ENCODE results near the gene ORM1. TPM values are rescaled to one million over a fixed set of nuclear protein-coding genes. Genes with fewer than 3 reads are reported as not detected.
"Not testable (repeated sequence)": the region's sequence is repeated elsewhere in the genome, so short reads cannot be mapped to it uniquely, and the experiment has no call there.

The ORM1 gene
- not detected in 2 replicates for total RNA-seq (2013; cell fraction: nucleolus; rRNA removed)
- not detected in 2 replicates for total RNA-seq (2014; rRNA removed)
- total RNA-seq (2014; rRNA removed; fragmentation: Illumina TruSeq; extraction: Trizol) = not detected in 2 replicates
- total RNA-seq (2021) = 3.5 and 4.4 TPM in 2 replicates
- polyA plus RNA-seq (2011; ENCODE audit: low read depth) = not detected
- polyA plus RNA-seq (2011; rRNA removed) = not detected in 2 replicates
- not detected in 2 replicates for polyA plus RNA-seq (2011; cell fraction: cytosol; rRNA removed)
- polyA plus RNA-seq (2011; cell fraction: nucleus; rRNA removed) = not detected in 2 replicates
- not detected in 2 replicates for polyA plus RNA-seq (2012)
- polyA plus RNA-seq (2014; fragmentation: Illumina TruSeq; extraction: Trizol) = not detected in 2 replicates
- polyA plus RNA-seq (2014; fragmentation: Nextera tagmentation; extraction: Ambion mirVana) = not detected
- polyA plus RNA-seq (2014; rRNA removed) = not detected in 2 replicates
- not detected for polyA plus RNA-seq (2016; fragmentation: Nextera tagmentation; extraction: Ambion mirVana)
- polyA minus RNA-seq (2011; rRNA and poly(A)+ RNA removed) = not detected in 2 replicates
- polyA minus RNA-seq (2011; cell fraction: cytosol; rRNA and poly(A)+ RNA removed) = not detected in 2 replicates
- not detected in 2 replicates for polyA minus RNA-seq (2011; cell fraction: nucleus; rRNA and poly(A)+ RNA removed)
- not detected for Bru-seq, nascent RNA
- BruChase-seq, experiment 1, labeled RNA remaining after a 6-hour chase = percentile 20 among the genes with signal in this experiment
- BruChase-seq, experiment 2, labeled RNA remaining after a 2-hour chase = percentile 21 among the genes with signal in this experiment
- long read RNA-seq, experiment 1 = 0 reads
- long read RNA-seq, experiment 2 = 0 reads

GRCh38 chr9:114322831-114323531 lies at the start of gene ORM1:
Gene ORM1 (plus strand): TSS chr9:114323098. CDS start chr9:114323134, 36 bp downstream.
- H3K9ac ChIP-seq (ENCODE audit: control insufficient read depth, insufficient read depth, low read length); CTCF ChIA-PET; H3K36me3 ChIP-seq (ENCODE audit: control insufficient read depth in 2 of 2, insufficient read depth in 2 of 2, low read length in 1 of 2); H3K27ac ChIP-seq (ENCODE audit: control insufficient read depth, insufficient read depth); RAD21 ChIA-PET (ENCODE audit: unreplicated experiment); in situ Hi-C loops (cut with MboI); FAIRE-seq; H3K4me2 ChIP-seq (ENCODE audit: control insufficient read depth, insufficient read depth); SMC1A ChIA-PET (ENCODE audit: uncharacterized antibody, unreplicated experiment); H3K9me3 ChIP-seq (replicated peaks; ENCODE audit: control insufficient read depth, insufficient read depth, low read length); H4K20me1 ChIP-seq (ENCODE audit: control insufficient read depth, insufficient read depth); POLR2A ChIA-PET; H3K27me3 ChIP-seq (replicated peaks in 1 of 2; ENCODE audit: control insufficient read depth in 2 of 2, insufficient read depth in 2 of 2, low read length in 1 of 2); H2AFZ ChIP-seq (ENCODE audit: control insufficient read depth, low read depth, low read length); H3K4me3 ChIP-seq; DNase-seq (ENCODE audit: low read depth, low spot score); BruUV-seq (replicated peaks); intact Hi-C loops (cut with micrococcal nuclease; ENCODE audit: unreplicated experiment); H3K4me1 ChIP-seq (ENCODE audit: control insufficient read depth, insufficient read depth, low read length); H3K79me2 ChIP-seq (ENCODE audit: control insufficient read depth, insufficient read depth, low read length): not testable (repeated sequence)
- ATAC-seq = peak; percentile 17
- WGBS (ENCODE audit: insufficient coverage, insufficient replicate concordance, low lambda C conversion rate, missing lambda C conversion rate) = 6% methylated on average over 3 of the region's 15 CpGs

- Histone ChIP-seq H3K36me3 (ENCODE audit: control insufficient read depth in 2 of 2, insufficient read depth in 2 of 2, low read length in 1 of 2) (no peaks in the 10 kb centered on the region), H3K9ac (ENCODE audit: control insufficient read depth, insufficient read depth, low read length) (no peak overlapping the region), H3K79me2 (ENCODE audit: control insufficient read depth, insufficient read depth, low read length) (no peaks in the 10 kb centered on the region), H3K4me1 (ENCODE audit: control insufficient read depth, insufficient read depth, low read length) (no peaks in the 10 kb centered on the region), H3K27ac (ENCODE audit: control insufficient read depth, insufficient read depth) (no peak overlapping the region), H4K20me1 (ENCODE audit: control insufficient read depth, insufficient read depth) (no peaks in the 10 kb centered on the region), H3K9me3 (replicated peaks; ENCODE audit: control insufficient read depth, insufficient read depth, low read length) (no peaks in the 10 kb centered on the region), H3K4me2 (ENCODE audit: control insufficient read depth, insufficient read depth) (no peak overlapping the region), H2AFZ (ENCODE audit: control insufficient read depth, low read depth, low read length) (no peak overlapping the region), H3K27me3 (replicated peaks in 1 of 2; ENCODE audit: control insufficient read depth in 2 of 2, insufficient read depth in 2 of 2, low read length in 1 of 2) (peaks cover 0 to 3% of the 10 kb centered on the region in 2 experiments; a peak in 1 of 4 replicates), H3K4me3 (no peak overlapping the region)
- ChIA-PET CTCF (interaction anchor here (0.8 to 1.4 kb wide), 2 partner anchors 9 to 17 kb away, joined by 4 to 6 read pairs; no protein-coding TSS in a partner anchor), SMC1A (ENCODE audit: uncharacterized antibody, unreplicated experiment) (no interaction called here), POLR2A (no interaction called here), RAD21 (ENCODE audit: unreplicated experiment) (no interaction called here)
- BruUV-seq (replicated peaks) = no TSS peak
- in situ Hi-C loops (cut with MboI) = no loop called here
- TF ChIP-seq KAT2A (conservative IDR thresholded peaks at IDR 0.05; ENCODE audit: control insufficient read depth, low read depth, low read length) (no peak), HDGF (IDR thresholded peaks at IDR 0.05) (no peak), PML (IDR thresholded peaks at IDR 0.05; ENCODE audit: low read length) (no peak), ATF3 (IDR thresholded peaks at IDR 0.05; ENCODE audit: borderline replicate concordance, extremely low read depth, low read depth, low read length) (no peak), KLF5 (IDR thresholded peaks at IDR 0.05; ENCODE audit: partially characterized antibody) (no peak), TCF12 (IDR thresholded peaks at IDR 0.05; ENCODE audit: low read depth, low read length) (no peak), ZNF217 (IDR thresholded peaks at IDR 0.05) (no peak)
- no peak for DNase-seq (ENCODE audit: low read depth, low spot score)
- intact Hi-C loops (cut with micrococcal nuclease; ENCODE audit: unreplicated experiment) = no loop called here
- ATAC-seq = no peak
- 26% methylated on average over 7 of the region's 7 CpGs for WGBS (ENCODE audit: insufficient coverage, insufficient replicate concordance, low lambda C conversion rate, missing lambda C conversion rate)
- FAIRE-seq = no peak
These were observed 49.4 kb upstream of the ORM1 start for GRCh38 chr9:114273461-114273881.

Data from GM12878 (cell line).